GM21737 (cell line): ENCODE data around the gene SH2D4B.
A peak's percentile ranks its signal among the peaks of the same experiment; 100 is the strongest.

Source experiments
- ATAC-seq: cut with Tn5 transposase; IDR thresholded peaks from one replicate; pipeline ENCODE4 v1.9.1; 2021; ENCODE audit warnings: mild to moderate bottlenecking, moderate library complexity; ENCODE audit not compliant: unreplicated experiment

SH2D4B gene

GRCh38 chr10:80674809-80675208, 137.1 kb downstream of the SH2D4B start:
- no peak for ATAC-seq

GRCh38 chr10:80681142-80681541, 143.4 kb downstream of the SH2D4B start:
- ATAC-seq: no peak

- peak; percentile 63 for ATAC-seq
These were observed 146.6 kb downstream of the SH2D4B start for GRCh38 chr10:80684259-80684658.

DNA sequence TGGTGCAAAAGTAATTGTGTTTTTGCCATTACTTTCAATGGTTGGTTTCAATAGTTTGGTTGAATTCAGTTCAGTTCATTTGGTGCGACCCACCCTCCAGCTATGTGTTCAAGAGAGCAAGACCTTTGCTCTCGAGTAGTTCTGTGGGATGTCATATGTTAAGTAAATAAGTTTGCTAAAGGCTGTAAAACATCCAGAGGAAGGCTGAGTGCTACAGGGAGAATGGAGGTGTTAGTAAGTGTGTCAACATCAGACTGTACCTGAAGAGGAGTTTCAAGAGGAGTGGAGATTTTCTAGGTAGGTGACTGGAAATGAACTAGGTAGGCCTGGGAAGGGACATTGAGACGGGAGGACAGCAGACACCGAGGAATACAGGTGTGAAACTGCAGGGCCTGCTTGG, 147.7 kb downstream of the SH2D4B start:
- ATAC-seq: no peak

DNA sequence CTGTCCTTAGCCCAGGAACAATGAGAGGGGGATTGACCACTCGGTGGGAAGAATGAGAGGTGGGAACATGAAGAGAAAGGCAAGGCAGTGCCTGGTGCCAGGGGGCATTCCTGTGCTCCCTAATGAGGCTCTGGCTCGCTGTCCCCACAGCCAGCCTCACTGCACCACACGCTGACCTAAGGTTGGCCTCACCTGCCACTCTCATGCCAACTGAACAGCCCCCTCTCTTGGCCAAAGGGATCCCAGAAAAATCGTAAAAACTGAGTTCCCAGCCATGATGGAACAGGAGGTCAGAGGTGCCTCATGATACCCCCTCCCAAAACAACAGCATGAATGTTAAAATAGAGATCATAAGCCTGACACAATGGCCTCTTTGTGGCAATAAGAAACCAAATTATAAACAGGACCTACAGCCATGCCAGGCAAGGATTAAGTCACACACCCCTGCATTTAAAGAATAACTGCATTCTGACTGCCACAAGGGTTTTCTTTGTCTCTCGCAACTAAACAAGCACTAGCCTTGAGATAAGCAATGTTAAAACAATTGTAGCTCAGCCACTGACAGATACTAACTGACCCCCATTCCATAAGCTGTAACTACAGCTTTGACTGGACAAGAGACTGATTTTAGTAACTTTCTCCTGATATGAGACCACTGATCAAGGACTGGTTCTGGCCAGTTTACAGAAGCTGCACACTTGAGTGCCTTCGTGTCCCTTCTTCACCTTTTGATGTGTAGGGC, 149.2 kb downstream of the SH2D4B start:
- ATAC-seq: no peak

DNA sequence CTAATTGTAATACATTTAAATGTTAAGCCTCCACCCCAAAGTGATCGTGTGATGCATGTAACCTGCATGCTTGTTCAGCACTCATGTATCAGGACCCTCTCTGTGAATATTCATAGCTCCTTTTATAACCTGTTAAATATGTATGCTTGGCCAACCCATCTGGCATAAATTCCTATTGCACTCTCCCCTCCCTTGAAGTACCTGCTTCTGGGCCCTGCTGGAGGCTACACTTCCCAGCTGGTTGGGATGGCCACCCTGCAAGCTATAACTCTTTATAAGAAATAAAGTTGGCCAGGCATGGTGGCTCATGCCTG, 149.7 kb downstream of the SH2D4B start:
- ATAC-seq: no peak

GRCh38 chr10:80690434-80690833, 152.7 kb downstream of the SH2D4B start:
- ATAC-seq: no peak

DNA sequence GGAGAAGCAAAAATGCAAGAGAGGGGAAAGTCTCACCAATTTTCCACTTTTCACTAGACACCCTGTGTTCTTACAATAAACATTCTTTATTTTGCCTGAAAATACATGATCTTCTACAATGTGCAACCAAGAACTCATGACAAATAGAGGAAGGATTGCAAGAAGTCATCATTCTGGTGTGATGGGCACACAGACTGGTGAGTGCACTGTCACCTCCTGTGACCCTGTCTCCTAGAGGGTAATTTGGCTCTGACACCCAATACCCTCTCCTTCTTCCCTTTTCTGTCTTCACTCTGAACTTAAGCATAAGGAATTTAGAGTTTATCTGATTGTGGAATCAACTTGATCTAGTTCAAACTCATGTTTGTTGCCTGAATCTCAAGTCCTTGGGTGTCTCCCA, 153.7 kb downstream of the SH2D4B start:
- no peak for ATAC-seq

GRCh38 chr10:80693565-80693964, 155.9 kb downstream of the SH2D4B start:
- no peak for ATAC-seq

GRCh38 chr10:80694930-80695329, 157.2 kb downstream of the SH2D4B start:
- no peak for ATAC-seq
